SK-MEL-5 (cell line): Measurements from ENCODE around the gene TSHZ2. TPM values are rescaled to one million over a fixed set of nuclear protein-coding genes. Genes with fewer than 3 reads are reported as not detected.

Experiments
- DNase-seq: peaks from one replicate; pipeline ENCODE4 v3.0.0-alpha.2; 2016; ENCODE audit warnings: low read depth, low spot score
- in situ Hi-C: cut with HindIII; loops from 2 replicates; pipeline ENCODE4 v1.10.0; 2016; ENCODE audit warnings: low sequenced_read_pairs, high pct_unique_total_duplicates, low pct_unique_long_range_greater_than_20kb
- total RNA-seq: library from RNA; depleted of rRNA; stranded (reverse); fragments of >200 nt; shearing (Covaris generic); gene quantifications from 2 replicates; pipeline ENCODE4 v1.2.3, GENCODE V29; 2014

The TSHZ2 gene
- total RNA-seq, 1 experiment from 2014 or later: not detected

DNA sequence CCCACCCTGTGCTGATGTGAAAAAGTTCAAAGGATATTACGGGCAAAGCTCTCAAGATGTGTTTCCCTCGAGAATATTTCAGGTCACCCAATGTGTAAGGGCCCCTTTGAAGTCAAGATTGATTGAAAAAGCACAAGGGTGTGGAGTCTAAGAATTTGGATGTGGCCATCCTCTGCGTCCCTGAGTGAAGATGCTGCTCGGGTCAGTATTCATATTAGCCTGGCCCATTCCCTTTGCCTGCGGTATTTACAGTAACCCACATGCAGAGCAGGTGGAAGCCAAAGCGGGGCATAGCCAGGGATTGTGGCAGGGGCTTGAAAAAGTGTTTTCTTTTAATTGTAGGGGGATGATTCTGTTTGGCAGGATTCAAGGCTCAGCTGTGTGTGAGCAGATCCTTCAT is 211.0 kb downstream of the TSHZ2 start:
- in situ Hi-C loops: no loop called here
- no peak for DNase-seq

DNA sequence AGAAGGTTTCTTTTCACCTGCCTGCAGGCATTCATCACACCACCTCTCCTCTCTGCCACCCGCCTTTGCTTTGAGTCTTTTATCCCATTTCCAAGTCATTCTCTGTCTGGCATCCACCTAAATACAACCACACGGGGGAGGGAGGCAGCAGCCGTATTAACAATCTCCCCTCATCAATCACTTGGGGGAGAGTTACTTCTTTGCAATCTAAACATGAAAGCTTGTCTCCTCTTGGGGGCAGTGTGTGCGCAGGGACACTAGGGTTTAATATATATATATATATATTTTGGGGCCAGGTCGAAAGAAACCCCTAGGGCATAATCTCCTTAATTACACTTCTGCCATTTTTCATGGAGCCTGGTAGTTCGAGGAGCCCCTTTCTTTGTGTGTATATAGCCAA is 214.5 kb downstream of the TSHZ2 start:
- no peak for DNase-seq
- in situ Hi-C loops: no loop called here

DNA sequence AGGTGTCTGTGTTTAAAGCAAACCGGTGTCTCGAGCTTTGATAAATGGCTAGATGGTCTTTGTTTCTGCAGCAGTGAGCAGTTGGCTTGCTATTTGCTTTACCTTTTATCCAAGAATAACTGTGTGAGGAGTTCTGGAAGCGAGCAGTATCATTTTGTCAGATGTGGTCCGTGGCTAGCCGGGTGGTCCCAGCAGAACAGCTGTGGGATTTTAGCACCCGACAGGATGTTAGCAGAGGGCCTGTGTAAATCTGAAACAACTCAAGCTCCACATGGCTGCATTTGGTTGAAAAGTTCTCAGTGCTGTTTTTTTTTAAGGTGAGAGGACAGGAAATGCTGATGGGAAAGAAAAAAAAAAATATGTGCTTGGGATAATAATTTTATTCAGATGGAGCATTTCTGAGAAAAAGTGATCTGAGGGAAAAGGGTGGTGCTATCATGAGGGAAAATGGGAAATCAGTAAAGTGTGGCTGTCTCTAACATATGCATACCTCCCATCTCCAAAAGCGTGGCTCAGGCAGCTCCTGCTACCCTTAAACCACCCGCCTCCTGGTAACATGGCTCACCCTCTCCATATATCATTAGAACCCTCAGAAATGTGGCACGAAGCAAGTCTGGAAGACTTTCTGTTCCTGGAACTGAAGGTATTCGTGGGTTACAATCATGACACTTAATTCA is 215.4 kb downstream of the TSHZ2 start:
- in situ Hi-C loops: no loop called here
- DNase-seq: no peak

DNA sequence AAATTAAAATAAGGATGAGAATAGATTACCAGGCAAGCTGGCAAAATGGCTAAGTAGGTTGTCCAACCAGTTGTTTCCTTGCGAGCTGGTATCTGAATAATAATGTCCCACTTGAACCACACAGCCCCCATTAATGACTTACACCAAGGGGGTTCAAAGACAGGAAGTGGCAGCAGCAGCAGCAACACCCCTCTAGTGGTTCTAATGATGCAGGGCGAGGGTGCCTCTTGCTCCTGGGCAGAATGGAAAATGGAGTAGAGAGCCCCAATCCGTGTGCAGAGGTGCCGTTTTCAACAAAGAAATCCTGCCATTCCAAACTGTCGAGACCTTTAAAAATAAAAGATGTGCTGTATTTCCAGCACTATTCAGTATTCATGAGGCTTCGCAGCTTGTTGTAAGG is 218.1 kb downstream of the TSHZ2 start:
- no peak for DNase-seq
- in situ Hi-C loops: no loop called here

DNA sequence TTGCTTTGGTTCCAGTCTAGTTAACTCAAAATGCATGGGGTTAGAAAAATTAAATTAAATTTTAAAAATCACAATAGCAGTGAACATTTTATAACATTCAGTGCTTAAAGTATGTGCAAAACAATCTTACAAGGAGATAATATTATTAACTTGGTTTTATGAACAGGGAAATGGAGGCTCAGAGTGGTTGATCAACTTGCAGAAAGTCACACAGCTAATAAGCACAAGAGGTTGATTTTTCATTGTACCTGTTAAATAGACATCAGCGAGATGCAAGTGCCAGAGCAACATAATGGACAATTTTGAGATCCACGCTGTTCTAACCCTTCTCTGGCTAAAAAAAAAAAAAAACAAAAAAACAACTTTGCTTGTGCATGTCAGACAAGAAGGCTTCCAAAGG is 219.8 kb downstream of the TSHZ2 start:
- DNase-seq: no peak
- in situ Hi-C loops: no loop called here

DNA sequence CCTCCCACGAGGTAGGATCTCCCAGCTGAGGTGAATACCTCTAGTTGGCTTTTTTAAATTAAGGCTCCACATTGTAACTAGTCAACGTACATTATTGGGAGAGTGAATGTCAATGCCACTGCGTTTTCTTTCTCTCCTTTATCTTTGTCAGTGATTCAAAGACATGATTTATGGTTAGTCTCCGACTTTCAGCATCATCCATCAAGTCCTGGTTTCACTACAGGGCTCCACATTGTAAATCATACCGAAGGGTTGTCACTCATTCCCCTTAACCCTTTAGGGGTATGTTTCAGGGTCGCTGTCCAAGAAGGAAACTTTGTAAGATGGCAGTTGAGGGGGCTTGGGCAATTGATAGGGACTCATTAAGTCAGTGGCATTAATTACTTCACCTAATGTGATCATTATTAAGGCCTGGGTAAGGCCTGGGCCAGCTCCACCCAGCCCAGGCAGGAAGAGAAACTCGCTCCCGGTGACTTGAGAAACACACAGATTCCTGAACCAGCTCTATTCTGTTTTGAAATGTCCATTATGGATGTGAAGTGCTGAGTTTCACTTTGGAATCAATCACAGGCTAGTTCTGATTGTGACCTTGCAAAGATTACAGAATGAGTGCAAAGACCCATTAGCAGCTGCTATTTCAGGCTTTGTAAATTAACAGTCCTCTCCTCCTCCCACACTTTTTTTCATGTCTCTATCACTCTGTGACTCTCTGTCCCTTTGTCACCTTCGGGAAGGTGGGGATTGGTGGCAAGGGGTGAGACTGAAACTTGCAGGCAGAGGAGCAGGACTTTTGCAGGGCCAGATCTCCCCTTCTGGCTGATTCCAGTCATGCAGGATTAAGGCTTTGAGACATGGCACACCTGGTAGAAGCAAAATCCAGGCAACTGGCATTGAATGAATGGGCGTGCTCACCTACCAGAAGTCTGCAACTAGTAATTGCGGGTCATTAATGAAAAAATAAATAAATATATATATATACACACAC is 222.4 kb downstream of the TSHZ2 start:
- DNase-seq: no peak

DNA sequence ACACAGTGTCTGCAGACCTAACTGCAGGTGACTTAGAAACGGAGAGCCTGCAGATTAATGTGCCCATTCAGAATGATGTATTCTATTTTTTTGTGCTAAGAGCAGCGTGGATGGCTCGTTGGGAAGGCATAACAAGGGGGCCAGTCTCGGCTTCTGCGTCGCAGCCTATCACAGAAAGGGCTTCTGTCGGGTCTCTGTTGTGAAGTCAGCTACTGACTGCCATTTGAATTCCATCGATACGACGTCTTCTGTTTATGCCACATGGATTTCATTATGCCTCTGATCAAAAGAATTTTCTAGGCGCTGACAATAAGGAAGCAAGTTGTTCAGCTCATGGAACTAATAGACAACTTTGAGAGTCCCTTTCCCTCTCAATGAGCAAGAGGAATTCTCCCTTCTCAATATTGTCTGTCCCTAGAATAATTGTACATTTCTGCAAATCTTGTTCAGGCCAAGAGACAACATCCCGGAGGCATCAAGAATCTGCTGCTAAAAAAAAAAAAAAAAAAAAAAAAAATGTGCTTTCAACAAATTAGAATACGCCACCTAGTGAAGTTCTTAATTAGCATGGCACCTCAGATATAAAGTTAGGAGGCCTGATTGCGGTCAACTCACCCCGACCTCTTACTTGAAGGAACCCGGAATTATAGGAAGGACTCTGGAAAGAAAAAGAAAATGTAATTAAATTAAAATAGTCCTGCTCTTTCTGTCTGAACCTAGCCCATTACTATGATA is 223.9 kb downstream of the TSHZ2 start:
- DNase-seq: no peak
- in situ Hi-C loops: no loop called here

More for the DNA sequence above, 222.4 kb downstream of the TSHZ2 start:
- in situ Hi-C loops: no loop called here

DNA sequence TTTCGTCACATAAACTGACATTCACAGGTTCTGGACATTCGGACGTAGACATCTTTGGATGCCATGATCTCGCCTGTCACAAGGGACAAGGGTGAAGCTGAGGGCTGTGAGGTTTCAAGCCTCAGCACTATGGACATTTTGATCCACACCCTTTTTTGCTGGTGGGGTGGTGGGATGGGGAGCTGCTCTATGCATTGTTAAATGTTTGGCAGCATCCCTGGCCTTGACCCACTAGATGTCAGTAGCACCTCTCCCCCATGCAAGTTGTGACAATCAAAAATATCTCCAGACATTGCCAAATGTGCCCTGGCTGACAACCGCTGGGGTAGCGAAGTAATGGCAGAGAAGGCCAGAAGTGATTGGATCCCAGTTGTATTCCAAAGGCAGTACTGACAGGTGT is 229.4 kb downstream of the TSHZ2 start:
- in situ Hi-C loops: no loop called here
- DNase-seq: no peak

DNA sequence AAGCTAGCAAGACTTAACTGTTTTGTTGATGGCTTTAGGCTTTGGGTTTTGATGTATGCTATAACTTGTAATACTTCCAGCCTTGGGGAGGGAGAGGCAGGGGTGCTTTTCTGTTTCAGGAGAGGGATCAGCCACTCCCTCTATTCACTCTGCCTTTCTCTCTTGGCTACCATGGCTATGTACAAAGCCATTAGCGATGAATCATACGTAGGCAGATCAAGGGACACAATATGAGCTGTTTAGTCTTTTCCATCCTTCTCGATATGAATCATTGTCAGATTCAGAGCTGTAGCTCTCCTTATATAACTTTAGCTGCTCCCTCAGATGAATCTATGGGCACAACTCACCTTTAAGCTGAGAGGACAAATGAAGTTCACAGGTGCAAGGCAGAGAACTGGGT is 230.6 kb downstream of the TSHZ2 start:
- DNase-seq: no peak
- in situ Hi-C loops: no loop called here

DNA sequence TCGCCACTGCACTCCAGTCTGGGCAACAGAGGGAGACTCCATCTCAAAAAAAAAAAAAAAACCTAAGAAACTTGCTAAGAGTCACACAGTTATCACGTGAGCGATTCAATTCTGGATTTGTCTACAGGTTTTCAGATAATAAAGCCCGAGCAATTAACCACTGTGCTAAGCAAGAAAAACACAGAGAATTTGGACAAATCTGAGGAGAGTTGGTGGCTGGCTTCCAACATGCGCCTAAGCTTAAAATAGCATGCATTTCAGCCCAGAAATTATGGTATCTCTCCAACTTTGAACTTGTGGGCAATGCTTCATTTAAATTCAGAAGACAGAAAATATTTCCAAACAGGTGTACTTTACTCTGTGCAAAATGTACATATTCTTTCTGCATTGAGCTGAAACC is 232.9 kb downstream of the TSHZ2 start:
- in situ Hi-C loops: no loop called here
- no peak for DNase-seq

DNA sequence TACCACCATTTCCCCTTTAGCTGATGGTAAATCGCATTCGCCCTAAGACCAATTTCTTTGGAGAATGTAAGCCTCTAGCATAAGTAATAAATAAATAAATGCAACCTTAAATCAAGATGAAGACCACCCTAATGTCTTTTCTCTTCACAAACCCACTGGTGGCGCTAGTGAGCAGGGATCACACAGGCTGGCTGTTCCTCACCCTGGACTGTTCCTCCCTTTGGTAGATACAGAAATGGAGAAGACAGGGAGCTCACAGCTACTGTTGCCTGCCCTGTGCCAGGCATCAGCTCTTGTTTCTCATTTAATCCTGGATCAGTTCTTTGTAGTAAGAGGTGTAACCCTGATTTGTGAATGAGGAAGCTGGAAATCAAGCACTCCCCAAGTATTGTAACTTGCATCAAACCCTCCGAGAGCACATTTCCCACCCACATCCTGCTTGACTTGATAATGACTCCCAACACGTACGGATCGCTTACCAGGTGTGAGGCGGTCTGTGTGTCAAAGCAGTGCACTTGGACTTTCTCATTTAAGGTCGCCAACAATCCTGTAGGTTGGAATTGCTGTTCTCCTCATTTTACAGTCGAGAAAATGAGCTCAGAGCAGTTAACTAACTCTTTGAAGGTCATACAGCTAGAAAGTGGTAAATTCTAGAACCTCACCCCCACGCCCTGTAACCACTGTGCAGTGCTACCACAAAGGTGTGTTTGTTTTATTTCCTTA is 236.1 kb downstream of the TSHZ2 start:
- peak; percentile 56 for DNase-seq
- in situ Hi-C loops: no loop called here

DNA sequence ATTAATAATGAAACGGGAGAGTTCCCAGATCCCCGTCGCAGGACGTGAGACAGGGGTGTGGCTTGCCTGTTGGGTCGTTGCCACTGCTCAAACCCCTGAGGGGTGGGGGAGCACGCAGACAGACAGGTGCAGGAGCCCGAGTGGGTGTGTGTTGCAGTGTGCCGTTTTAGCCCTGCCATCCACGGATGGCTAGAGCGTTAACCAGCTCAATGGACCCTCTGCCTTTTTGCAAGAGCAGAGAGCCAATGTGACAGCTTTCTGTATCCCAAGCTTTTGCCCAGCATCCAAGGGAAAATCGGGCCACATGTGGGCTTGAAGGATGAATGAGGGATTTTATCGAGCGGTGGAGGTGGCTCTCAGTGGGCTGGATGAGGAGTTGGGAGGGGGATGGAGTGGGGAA is 237.9 kb downstream of the TSHZ2 start:
- DNase-seq: no peak
- in situ Hi-C loops: no loop called here

DNA sequence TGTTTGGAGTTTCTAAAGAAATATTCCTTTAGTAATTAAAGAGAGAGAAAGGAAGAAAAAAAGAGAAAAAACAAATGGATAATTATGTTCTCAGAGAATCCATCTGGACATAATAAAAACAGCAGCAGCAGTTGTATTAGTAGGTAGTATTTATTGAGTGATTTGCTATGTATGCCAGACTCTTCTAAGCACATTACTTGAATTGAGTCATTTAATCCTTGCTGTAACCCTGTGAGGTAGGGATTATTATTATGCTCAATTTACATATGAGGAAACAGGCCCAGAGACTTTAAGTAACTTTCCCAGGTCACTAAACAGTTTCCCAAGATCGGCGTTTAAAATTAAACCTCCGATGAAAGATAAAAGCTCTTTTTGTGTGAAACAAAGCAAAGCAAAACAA is 238.8 kb downstream of the TSHZ2 start:
- in situ Hi-C loops: no loop called here
- no peak for DNase-seq

DNA sequence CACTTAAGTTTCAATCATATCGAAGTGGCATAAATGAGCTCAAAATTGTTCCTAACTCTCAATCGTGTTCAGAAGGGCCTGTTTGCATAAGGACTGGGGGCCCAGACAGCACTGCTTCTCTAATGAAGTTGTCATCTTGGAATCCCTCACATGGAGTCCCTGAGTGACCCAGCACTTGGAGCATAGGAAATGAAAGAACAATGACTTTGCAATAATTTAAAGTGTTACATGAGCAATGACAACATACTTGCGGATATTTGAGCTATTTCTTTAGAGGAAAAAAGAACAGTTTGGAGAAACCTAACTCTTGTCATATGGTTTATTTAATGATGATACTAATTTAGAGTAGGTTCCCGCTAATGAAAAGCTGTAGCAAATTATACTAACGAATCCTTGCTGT is 239.9 kb downstream of the TSHZ2 start:
- no peak for DNase-seq
- in situ Hi-C loops: no loop called here

DNA sequence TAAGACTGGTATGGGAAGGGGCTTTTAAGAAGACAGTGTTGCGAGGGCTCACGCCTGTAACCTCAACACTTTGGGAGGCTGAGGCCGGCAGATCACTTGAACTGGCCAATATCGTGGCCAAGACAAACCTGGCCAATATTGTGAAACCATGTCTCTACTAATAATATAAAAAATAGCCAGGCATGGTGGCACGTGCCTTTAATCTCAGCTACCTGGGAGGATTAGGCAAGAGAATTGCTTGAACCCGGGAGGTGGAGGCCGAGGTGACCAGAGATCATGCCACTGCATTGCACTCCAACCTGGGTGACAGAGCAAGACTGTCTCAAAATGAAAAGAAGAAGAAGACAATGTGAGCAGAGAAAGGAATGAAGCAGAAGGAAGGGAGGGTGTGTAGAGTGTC is 242.2 kb downstream of the TSHZ2 start:
- in situ Hi-C loops: no loop called here
- DNase-seq: no peak

DNA sequence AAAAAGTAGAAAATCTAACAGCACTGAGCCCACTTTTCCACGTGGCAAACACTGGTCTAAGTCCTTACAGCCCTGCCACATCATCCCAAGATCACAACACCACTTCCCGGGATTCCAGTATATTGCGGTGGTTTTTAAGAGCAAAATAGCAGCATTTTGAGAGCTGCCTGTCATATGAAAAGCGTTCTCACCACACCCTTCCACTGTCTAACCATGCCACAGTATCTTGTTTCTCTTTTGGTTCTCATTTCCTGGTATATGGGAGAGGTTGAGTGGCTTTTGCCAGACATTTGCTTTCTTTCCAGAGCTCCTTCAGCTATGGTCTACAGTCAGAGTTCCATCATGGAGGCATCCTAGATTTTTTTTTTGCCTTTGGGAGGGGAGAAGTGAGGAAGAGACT is 243.0 kb downstream of the TSHZ2 start:
- no peak for DNase-seq
- in situ Hi-C loops: no loop called here

DNA sequence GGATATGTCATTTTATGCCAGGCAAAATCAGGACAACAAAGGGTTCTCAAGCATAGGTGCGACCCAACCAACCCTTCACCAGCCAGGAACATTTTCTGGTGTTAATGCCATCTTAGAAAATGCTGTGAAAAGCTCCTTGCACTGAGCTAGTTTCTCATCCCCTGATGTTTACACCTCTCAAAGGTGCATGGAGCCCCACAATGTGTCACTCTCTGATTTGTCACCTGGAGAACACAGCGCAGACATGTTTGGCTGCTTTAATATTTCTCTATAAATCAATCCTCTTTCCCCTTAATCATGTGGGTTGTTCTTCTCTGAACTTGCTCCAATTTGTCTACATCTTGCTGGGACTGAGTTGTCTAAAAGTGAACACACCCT is 244.3 kb downstream of the TSHZ2 start:
- DNase-seq: no peak
- in situ Hi-C loops: no loop called here
